GM19324 (cell line): Measurements from ENCODE around the gene MPND.

Experiments used
- ATAC-seq: cut with Tn5 transposase; IDR thresholded peaks from one replicate; pipeline ENCODE4 v1.9.1; 2021; ENCODE audit warnings: mild to moderate bottlenecking, moderate library complexity; ENCODE audit not compliant: unreplicated experiment, low FRiP score

The MPND gene

DNA sequence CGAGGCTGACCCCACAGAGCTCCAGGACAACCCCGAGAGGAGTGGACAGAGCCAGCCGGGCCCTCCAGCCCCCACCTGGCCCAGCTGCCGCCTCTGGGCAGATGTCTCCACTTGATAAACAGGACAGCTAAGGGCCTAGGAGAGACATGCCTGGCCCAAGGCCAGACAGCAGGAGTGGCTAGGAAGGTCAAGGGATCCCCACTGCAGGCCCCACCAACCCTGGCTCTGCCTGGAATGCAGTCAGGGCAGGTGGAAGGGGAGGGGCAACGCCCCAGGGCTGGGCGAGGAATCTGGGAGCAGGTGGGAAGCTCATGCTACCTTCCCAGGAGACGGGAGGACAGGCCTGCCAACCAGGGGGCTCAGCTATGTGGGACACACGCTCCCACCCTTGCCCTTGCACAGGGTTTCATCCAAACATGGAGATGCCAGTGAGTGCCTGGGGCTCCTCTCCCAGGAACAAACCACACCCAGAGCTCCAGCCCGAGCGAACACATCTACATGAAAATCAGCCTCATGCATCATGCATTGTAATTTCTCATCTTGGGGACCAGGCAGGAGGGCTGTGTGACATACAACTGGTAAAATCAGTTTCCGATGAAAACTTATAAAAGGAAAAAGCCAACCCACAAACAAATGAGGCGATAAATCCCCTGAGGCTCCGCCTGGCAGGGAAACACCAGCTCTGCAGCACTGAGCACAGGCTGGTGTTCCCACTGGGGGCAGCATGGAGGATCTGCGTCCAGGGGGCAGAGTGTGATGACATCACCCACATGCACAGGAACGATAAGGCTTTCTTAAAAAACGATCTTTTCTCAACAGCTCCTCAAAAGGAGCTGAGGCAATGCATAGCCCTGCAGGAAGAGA is 32.0 kb downstream of the MPND start:
- ATAC-seq, result no peak

- ATAC-seq, result no peak
These were observed 32.8 kb downstream of the MPND start for GRCh38 chr19:4376028-4376670.

DNA sequence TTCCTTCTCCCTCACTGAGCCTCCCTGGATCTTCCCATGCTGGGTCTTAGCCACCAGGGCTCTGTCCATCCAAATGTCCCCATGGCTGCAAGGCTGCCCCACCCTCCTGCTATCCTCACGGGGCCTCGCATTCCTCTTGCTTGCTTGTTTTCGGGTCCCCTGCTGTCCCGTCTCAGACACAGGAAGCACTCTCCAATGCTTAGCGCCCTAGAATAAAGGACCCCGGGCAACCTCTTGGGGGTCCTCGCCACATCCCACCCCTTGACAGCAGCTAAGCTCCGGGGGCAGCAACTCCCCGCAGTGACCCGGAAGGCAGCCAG is 33.3 kb downstream of the MPND start:
- ATAC-seq, result no peak

- no peak for ATAC-seq
These were observed 33.8 kb downstream of the MPND start for GRCh38 chr19:4376991-4377781.

GRCh38 chr19:4378886-4379285 is 35.5 kb downstream of the MPND start:
- no peak for ATAC-seq

DNA sequence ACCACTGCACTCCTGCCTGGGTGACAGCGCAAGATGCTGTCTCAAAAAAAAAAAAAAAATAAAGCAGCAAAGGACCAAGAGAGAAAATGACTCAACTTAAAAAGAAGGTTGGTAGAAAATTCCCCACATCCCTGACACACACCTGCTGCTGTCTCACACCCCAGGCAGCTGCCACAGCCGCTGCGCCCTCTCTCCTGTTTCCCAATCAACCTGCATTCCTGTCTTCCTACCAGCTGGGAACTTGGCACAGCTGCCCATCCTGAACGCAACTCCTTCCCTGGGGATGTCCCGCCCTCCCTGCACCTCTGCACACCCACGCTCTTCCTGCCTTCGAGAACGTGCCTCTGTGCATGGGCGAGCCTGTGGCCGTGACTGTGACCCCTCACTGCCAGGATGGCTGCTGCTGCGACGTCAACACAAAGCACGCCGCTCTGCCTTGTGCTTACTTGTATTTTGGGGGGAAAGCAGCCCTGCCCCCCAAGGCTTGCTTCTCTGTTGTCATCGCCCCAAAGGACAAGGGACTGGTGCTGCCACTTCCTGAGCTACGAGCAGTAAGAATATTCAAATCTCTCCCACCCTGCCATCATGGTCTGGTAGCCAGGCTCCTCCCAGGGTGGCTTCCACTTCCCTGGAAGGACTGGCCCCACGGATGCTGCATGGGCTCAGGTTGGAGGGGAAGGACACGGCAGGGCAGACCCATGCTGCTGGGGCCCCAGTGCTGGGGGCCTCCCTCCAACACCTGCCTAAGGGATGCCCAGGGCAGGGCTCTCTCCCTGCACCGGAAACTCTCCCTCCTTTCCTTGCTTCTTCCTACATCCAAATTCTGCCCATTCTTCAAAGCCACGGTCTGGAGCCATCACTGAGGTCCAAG is 36.3 kb downstream of the MPND start:
- ATAC-seq, result no peak

- no peak for ATAC-seq
These were observed 36.9 kb downstream of the MPND start for GRCh38 chr19:4380254-4380727.

DNA sequence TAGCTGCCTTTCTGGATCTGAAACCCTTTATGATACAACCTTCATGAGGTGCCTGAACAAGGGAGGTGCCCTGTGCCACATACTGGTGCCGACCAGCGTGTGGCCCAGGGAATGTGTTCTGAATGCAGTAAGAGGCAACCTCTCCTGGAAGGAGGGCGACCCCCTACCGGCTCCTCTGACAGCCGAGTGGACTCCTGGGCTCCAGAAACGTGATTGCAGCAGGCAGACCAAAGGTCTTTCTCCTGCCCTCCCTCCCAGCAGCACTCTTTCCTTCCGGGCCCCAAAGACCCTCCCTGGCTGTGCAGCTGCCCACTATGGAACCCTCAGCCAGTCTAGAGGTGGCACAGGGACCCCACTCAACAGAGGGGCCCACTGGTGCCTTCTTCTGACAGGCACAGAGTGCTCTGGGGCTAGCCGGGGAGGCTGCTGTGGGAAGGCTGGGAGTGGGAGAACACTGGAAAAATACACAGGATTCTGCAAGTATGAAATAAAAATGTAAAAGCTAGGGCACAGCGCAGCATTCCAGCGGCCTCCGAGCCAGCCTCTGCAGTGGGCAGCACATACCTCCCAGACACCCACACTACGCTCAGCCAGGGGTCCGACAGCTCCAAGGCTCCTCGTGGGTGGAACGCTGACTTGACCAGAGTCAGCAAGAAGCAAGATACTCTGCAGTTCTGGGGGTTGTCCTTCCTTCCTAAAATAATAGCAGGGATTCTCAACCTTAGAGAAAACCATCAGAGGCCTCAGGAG is 42.1 kb downstream of the MPND start:
- no peak for ATAC-seq

GRCh38 chr19:4386041-4386782 is 42.9 kb downstream of the MPND start:
- no peak for ATAC-seq

DNA sequence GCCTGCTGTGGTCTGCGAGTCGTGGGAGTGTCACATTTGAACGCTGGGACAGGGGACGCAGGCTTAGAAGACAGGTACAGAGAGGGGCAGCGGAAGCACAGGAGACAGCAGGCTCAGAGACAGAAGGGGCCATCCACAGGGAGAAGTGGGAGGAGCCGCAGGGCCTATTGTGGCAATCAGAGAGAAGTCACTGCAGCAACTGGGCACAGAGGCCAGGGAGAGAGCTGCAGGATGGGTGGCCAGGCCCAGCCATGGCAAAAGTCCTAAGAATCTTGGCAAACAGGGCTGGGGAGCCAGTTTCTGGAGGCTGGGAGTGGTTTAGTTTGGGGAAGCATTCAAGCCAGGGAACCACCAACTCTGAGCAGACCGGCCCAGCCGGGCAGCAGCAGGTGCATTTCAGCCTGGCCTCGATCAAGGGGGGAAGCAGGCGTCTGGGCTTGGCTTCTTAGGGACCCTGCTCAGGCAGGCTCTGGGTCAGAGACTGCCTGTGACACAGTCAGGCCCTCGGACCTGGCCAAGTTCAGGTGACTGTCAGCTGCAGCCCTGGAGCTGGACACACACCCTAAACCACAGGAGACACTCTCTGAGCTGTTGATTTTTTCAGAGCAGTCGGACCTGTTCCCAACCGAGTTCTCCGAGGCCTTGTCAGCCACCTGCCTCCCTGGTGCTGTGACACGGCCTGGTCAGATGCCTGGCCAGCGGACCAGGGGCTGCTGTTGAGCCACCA is 45.1 kb downstream of the MPND start:
- ATAC-seq, result no peak

DNA sequence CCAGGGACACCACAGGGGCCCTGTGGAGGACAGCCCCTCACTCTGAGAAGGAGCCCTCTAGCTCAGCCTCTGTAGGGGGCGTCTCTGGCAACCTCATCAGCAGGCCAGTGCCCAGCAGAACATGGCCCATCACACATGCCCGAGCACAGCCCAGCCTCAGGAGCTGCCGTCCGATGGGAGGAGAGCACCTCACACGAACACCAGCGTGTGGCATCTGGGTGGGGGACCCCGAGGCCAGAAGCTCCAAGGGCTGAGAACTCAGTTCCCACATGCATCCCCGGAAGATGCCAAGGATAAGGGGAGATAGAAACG is 45.7 kb downstream of the MPND start:
- ATAC-seq, result no peak

- ATAC-seq, result no peak
These were observed 46.2 kb downstream of the MPND start for GRCh38 chr19:4389511-4390016.

DNA sequence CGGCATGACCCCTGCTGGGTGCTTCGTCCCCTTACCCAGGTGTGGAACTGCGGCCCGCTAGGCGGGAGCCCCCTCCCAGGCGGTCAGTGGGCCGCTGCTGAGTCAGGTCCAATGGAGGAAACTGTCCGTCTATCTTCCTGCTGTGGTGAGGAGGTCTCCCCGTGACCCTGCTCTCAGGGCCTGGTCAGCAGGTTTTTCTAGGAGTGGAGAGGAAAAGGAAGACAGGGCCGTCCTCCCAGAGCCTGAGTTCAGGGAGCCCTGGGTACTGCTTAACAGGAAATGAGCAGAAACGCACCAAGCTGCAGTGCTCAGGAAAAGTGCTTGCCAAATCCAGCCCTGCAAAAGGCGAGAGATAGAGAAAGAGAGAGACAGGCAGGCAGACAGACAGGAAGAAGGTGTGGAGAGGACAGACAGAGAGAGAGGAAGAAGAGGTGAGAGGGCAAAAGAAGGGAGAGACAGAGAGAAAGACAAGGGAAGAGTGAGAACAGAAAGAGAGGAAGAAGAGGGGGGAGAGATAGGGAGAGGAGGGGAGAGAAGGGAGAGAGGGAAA is 46.7 kb downstream of the MPND start:
- no peak for ATAC-seq

DNA sequence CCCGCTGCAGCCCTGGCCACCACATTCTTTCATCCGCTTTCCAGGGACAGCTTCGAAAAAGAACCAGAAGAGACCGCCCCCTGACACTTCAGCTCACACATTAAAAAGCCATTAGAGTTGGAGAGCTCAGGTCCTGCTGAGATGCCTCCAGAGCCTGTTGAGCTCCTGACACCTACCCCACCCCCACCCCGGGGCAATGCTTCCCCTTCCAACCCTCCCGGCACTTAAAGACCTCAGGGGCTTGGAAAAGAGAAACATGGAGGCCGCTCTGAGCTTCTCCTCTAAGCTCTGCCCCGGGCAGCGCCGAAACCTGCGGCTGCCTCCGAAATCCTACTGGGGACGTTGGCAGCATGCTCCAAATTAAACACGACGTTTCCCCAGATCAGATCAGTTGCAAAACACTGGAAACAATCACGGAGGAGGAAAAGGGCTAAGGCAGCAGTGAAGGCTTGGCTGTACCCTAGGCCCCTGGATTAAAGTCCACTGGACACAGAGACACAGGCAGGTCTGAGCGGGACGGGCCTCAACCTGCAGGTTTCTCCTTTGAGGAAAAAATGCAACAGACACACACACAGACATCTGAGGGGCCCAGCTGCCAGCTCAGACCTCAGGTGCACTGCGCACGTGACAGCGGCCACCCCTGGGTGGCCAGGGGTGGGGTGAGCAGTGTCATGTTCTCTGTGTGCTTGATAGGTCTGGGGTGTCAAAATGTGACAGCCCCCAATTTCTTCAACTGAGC is 47.4 kb downstream of the MPND start:
- no peak for ATAC-seq

DNA sequence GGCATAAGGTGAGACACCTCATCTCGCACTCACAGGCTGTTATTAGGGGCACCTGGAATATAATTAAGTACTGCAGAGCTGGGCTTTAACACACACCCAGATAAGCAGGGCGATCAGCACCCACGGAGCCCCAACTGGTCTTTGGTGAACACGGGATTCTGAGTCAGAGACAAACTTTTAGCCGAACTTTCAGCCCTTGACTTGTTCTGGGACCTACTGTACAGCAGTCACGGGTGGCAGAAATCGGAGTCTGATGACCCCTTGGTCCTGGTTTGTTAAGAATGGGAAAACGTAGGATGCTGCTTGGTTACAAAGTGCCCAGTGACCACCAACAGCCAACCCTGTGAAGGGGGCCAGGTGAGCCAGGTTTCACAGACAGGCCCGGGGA is 47.9 kb downstream of the MPND start:
- no peak for ATAC-seq

GRCh38 chr19:4391701-4392483 is 48.5 kb downstream of the MPND start:
- no peak for ATAC-seq
